Transverse colon (tissue), 3 donors: ENCODE data around the gene TMC2.

Experiments
- EP300 ChIP-seq: sonication (generic); formaldehyde crosslinking; IDR thresholded peaks from one replicate; pipeline ENCODE4 v1.6.1; 2017; ENCODE audit warnings: antibody characterized with exemption, low read depth
- POLR2AphosphoS5 ChIP-seq, 3 donors: sonication (generic); formaldehyde crosslinking; IDR thresholded peaks; one replicate each; pipeline ENCODE4 v1.6.1; 2016; ENCODE audit warnings: antibody characterized with exemption in 3 of 3

GRCh38 chr20:2653556-2654383 lies 117.4 kb downstream of the TMC2 start:
- TF ChIP-seq EP300, result no peak
- TF ChIP-seq POLR2AphosphoS5 (IDR thresholded peaks at IDR 0.05), result no peak
